KG1 (cell line): ENCODE results near the gene CNIH3.
"Not testable (repeated sequence)": the region's sequence is repeated elsewhere in the genome, so short reads cannot be mapped to it uniquely, and the experiment has no call there.

Source experiments
- DNase-seq: peaks from one replicate; lab custom pipeline; 2025; lab: John Stamatoyannopoulos, UW

The CNIH3 gene

DNA sequence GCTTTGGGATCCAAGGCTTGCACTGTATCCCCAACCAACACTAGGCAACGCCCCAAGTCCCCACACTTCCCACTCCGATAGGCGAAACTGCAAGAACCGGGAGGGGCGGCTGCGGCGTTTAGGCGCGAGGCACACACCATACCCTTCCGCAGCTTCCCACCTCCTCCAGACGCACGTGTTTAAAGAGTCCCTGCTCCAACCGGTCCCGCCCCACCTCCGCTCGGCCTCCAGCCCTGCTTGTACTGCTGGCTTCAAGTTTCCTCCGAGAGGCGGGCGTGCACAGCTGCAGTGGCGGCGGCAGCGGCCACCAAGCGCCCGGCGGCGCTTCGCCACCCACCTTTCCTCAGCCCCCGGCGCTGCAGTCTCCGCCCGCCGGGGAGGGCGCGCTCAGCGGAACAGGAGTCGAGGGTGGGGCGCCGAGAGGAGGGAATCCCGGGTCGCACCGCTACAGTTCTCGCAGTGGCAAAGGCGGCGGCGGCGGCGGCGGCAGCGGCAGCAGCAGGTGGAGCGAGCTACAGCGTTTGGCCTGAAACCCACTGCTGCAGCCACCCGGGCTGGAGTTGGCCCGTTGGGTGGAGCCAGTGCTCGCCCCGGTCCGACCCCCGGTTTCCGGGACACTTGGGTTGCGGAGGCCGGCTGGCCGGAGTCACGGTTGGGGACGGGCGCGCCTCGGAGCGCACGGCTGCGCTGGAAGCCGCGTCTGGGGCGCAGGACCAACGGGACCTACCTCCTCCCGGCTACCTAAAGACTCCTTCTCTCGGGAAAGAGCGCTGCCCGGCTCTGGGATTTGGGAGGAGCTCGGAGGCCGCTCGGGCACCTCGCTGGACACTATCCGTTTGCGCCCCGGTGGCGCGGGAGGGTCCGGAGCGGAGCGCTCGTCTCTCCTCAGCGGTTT is at the start of gene CNIH3:
CNIH3 (plus strand) TSS at position 457 of the 895 bp plus-strand sequence. CDS start 858 bp downstream, outside the sequence.
- no peak for DNase-seq

DNA sequence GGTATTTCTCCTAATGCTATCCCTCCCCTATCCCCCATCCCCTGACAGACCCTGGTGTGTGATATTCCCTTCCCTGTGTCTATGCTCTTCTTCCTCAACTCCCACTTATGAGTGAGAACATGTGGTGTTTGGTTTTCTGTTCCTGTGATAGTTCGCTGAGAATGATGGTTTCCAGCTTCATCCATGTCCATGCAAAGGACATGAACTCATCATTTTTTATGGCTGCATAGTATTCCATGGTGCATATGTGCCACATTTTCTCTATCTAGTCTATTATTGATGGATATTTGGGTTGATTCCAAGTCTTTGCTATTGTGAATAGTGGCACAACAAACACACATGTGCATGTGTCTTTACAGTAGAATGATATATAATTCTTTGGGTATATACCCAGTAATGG is 49.6 kb upstream of the CNIH3 start:
- DNase-seq = not testable (repeated sequence)

DNA sequence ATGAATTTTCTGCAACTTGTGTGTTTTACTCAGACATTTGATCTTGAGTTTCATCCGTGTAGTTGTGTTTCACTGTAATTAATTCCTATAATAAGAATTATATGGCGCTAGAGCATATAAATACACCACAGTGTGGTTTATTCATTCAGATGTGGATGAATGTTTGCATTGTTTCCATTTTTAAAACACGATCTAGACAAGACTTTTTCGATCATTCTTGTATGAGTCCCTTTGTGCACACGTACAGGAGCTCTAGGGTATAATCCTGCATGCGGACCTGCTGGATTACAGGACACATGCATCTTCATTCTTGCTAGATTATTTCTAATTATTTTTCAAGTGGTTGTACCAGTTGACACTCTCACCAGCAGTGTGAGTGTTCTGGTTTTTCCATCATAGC is 46.8 kb upstream of the CNIH3 start:
- DNase-seq = no peak

DNA sequence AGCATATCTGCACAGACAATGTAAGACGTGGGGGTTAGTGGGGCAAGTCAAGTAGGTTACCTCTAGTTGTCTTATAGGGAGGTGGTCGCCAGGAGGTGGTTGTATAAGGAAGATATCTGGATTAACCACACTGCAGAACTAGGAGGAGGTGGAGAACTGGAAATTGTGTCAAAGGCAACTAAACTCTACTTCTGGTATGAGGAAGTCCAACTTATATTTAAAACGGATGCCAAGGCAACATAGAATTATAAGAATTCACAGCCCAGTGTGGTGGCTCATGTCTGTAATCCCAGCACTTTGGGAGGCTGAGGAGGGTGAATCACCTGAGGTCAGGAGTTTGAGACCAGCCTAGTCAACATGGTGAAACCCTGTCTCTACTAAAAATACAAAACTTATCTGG is 44.1 kb upstream of the CNIH3 start:
- DNase-seq = not testable (repeated sequence)

DNA sequence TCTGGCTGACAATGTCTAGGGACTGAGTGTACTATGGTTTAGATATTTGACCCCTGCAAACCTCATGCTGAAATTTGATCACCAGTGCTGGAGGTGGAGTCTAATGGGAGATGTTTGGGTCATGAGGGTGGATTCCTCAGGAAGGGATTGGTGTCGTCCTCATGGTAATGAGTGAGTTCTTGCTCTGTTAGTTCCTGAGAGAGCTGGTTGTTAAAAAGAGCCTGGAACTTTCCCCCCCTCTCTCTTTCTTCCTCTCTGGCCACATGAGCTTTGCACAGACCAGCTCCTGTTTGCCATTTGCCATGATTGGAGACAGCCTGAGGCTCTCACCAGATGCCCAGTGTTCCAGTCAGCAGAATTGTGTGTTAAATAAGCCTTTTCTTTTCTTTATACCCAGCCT is 36.6 kb upstream of the CNIH3 start:
- DNase-seq = no peak

DNA sequence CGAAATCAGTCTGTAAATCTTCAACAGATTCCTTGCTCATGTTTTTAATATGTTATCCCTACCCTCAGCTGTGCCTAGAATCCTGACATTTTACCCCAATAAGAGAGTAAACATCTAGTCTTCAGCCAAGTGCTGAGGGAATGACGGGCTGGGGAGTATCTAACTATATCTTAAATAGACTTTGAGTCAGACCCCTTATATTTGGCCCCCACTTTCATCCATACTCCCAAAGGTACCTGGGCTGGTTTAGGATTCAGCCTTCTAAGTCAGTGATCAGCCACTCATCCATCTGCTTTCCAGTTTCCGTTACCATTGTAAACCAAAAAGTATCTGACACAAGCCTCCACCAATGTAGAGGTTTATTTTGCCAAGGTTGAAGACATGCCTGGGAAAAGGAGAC is 36.1 kb upstream of the CNIH3 start:
- DNase-seq = no peak

DNA sequence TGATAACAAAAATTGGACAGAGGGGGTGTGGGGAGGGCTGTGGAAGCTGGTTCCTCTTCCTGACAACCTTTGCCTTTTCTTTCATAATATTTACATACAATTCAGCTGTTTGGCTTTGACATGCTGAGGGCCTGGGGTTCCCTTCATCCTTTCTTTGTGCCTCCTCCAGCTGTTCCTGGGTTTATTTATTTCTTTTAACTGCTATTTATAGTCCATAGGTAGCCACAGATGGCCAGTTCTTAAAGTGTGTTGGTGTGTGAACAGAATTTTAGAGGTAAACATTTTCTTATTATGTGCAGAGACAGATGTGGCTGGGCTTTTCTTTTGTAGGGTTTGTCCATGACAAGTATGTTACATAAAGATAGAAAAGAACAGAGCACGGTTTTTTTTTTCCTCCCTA is 34.1 kb upstream of the CNIH3 start:
- DNase-seq = no peak

DNA sequence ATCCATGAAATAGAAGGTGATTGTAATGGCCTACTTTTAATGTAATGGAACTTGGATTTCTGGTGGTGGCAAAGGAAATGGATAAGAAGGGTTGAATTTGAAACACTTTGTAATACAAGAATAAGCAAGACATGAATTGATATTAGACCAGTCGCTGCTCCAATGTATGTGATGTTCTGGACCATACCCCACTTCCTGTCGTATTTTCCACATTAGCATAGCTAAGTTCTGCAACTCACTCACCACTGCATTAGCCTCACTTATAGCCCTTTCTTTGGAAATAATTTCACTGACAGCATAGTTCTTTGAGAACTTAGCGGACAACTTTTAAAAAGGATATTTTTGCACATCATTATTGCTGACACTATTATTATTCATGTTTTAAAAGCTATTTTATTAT is 32.3 kb upstream of the CNIH3 start:
- DNase-seq = no peak

DNA sequence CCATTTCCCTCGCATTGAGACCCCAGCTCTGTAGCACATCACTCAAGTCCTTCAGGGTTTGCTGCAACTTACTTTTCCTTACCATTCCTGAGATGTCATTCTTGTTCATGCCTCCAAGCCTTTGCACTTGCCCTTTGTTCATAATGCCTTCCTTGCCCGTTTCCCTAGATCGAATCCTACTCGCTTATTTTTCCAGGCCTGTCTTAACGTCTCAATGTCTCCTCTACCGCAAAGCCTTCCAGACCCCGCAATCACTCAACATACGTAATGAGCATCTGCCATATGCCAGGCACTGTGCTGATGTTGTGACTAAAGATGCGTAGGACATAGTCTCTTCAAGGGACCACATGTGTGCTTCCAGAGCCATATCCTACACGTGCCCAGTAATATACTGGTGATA is 31.1 kb upstream of the CNIH3 start:
- DNase-seq = no peak

DNA sequence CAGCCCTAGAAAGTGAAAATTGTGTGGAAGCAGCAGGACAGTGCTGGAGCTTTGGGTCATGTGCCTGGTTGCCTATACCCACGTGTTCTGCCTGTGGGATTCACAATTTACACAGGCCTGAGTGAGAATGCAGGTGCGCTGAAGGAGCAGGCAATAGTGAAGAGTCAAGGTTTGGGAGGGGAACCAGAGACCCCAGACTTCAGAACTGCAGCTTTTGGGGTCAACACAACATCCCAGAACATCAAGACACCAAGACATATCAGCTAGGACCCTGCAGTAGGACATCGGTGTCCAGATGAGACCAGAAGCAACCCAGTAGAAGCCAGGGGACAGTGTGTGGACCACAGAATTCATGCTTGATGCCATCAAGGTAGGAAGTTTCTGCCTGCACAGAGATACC is 29.1 kb upstream of the CNIH3 start:
- DNase-seq = no peak

DNA sequence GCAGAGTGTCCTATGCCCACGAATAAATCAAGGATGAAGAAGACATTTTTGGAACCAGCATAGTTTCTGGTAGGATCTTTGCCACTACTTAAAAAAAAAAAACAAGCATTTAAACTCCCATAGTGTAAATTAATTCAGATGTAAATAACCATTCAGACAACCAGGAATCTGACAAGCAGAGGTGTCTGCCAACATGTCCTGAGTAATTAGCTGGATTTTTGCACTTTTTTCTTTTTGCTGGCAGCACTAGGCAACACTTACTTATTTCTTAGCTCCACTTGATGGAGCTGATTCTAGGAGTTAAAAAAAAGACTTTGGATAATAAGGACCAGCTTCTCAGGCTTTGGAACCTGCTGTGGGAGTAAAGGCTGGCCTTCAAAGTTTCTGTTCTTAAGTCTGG is 27.6 kb upstream of the CNIH3 start:
- DNase-seq = no peak

DNA sequence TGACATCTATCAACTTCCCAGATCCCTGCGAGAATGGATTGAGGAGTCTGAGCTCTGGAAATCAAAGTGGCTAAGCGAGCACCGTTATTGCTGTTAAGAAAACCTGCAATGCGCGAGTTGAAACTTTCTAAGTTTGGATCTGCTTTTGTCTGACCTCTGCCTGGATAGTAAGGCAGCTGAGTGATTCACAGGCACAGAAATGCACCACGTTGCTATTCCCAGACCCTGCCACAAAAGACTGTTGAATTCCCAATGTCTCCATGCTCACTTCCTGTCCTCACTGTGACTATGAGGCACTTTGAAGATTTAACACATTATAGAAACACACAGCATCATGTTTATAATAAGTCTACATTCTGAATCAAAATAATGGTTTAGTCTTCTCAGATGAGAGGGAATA is 27.1 kb upstream of the CNIH3 start:
- DNase-seq = no peak

DNA sequence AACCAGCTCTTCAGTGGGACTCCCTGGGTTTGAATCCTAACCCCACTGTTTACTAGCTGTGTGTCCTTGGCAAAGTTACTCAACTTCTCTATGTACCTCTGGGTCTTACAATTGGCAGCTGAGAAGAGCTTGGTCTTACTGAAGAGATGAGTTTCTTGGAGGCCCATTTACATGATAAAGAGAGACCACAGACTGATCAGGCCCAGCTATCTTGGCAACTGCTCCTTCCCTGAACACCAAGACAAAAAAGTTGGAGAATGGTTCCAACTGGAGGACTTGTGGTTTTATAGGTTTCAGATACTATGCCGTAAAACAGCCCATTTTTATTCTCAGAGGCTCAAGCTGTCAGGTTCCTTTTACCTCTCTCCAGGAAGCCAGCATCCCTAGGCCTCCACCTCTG is 24.8 kb upstream of the CNIH3 start:
- DNase-seq = no peak

DNA sequence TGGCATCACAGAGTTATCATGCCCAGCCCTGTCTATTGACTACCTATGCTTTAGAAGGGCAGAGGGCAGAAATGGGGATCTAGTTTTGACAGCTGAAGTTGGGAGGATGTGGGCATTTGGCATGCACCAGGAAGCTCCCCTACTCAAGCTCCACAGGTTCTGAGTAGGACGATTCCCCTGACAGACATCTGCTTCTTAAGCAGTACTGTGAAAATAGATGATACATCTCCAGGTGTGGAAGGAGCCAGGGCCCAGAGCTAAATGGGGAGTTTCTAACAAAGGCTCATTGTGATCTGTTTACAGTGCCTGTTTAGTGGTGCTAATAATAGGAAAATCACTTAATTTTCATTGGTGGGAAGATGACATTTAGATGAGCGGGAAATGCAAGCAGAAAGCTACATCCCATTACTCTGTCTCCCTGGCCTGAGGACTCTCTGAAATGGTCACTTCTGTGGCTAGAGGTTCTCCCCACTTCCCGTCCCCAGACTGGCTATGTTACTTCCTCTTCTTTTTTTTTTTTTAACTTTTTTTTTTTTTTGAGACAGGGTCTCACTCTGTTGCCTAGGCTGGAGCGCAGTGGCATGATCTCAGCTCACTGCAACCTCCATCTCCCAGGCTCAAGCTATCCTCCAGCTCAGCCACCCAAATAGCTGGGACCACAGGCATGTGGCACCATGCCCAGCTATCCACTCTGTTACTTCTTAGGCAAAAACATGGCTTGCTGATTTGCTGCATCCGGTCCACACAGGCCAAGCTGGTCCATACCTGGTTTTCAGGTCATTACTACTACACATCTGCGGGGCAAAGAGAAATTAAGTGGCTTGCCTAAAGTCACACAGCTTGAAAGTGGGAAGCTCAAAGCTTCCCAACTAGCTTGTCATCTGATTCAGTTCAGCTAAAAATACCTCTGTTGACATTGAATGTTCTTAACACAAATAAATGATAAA is 23.2 kb upstream of the CNIH3 start:
- DNase-seq = no peak

DNA sequence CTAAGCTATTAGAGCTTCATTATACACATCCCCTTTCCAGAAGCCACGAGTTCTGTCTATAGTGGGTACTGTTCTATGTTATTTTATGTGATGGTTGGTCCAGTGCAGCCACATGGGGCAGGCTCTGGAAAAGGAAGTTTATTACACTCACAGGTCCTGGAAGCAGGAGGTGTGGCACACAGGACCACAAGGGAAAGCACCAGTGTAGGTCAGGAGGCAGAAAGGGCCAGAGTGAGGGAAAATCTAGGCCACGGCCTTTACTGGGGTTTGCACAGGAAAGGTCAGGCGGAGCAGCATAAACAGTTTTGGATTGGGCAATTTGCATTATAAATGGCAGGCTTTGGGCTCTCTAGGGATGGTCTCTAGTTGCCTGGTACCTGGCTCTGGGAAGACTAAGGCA is 21.8 kb upstream of the CNIH3 start:
- DNase-seq = no peak

DNA sequence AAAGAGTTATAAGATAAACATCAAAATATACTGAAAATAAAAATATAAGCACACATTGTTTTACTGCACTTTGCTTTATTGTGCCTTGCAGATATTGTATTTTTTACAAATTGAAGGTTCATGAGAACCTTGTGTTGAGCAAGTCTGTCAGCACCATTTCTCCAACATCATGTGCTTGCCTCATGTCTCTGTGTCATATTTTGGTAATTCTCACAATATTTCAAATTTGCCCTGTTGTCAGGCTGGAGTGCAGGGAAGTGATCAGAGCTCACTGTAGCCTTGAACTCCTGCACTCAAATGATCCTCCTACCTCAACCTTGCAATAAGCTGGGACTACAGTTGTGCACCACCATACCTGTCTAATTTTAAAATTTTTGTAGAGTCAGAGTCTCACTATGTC is 21.3 kb upstream of the CNIH3 start:
- DNase-seq = no peak

DNA sequence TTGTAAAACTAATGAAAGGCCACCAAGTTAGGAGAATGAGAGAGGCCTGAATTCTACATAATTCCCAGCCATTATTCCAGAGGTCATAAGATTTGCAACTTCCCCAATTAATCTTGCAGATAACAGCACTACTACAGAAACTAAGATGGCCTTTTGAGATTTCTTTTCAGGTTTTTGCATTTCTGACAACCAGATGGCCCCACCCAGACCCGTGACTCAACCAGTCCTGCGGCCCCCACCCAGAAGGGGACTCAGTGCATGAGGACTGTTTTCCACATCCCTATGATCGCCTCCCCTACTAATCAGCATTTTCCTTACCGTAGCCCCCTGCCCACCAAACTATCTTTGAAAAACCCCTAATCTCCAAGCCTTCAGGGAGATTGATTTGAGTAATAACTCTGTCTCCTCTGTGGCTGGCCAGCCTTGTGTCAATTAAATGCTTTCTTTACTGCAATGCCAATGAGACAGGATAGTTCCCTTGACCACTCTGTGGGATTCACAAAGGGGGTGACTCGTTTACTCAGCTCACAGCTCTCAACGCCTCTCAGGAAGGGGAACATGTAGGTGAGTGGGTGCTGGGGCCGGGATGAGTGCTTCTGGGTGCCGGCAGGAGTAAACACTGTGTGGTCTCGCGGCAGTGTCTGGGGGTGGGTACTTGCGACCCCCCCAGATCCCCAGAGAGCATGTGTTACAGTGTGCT is 10.5 kb upstream of the CNIH3 start:
- DNase-seq = no peak

DNA sequence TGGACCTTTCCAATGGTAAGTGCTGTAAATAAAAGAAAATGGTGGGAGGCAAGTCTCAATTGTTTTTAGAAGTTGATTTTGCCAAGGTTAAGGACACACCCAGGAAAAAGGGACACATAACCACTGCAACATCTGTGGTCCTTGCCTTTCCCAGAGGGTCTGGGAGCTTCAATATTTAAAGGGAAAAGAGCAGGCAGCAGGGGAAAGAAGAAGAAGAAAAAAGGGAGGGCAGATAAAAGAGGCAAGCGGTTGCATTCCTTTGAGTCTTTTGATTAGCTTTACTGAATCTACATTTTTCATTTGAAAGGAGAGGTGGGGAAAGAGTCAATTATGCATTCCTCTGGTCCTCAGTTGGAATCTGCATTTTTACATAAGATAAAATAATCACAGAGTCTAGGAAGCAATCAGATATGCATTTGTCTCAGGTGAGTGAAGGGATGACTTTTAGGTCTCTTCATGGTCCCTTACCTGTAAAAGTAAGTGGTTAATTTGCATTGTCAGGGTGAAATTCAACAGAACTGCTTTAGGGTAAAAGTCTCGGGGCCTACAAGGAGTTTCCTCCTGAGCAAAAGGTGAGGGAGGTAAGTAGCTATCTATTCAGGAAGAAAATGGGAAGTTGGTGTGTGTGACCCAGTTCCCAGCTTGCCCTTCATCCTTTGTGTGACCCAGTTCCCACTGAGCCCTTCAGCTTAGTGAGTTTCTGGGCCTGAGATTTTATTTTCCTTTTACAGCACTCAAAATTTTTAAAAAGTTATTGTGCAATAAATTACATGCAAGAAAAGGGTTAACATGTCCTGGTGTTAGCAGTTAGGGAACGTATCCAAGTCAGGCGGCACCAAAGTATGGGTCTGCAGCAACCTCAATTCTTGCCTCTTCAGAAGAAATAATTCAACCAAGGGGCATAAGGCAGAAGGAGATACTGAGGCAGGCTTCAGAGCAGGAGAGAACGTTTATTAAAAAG is 8.6 kb upstream of the CNIH3 start:
- no peak for DNase-seq

DNA sequence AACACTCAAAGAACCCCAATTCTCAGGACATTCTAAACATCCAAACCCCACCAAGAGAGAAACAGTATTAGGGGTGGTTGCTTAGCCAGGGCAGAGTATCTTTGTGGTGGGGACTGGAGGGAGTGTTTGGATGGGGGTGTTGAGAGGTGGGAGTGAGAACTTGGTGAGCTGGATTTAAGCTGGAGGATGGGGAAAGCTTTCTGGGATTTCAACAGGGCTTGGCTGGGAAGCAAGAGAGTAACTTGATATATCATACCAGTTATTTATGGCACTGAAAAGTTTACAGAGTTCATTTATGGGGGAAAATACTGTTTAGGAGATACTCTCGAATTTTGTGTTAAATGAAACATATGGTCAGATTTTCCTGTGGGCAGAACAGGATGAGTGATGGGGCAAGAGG is 6.8 kb upstream of the CNIH3 start:
- no peak for DNase-seq

DNA sequence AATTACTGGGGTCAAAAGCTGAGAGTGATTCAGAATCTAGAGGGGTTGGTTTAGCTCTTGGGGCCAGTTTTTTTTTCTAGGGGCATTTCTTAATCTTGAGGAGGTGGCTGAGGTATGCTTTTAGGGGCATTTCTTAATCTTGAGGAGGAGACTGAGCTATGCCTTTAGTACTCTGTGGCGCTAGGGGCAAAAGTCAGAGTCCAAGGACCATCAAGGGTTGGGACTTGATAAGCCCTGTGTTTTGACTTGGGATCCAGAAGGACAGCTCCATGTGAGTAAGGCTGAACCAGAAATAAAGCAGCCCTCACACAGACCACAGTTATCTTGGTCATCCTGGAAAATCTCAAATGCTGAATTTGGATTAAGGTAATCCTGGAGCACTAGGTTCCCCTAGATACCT is 3.9 kb upstream of the CNIH3 start:
- DNase-seq = no peak

DNA sequence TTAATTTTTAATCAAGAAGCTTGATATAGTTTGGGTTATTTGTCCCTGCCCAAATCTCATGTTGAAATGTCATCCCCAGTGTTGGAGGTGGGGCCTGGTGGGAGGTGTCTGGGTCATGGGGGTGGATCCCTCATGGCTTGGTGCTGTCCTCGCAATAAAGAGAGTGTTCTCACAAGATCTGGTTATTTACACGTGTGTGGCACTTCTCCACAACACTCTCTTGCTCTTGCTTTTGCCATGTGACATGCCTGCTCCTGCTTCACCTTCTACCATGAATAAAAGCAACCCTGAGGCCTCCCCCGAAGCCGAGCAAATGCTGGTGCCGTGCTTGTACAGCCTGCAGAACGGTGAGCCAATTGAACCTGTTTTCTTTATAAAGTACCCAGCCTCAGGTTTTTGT is 2.6 kb upstream of the CNIH3 start:
- no peak for DNase-seq
